Middle frontal gyrus (tissue), 1 donor: Measurements from ENCODE around the gene RASAL2.
"Not testable (repeated sequence)": the region's sequence is repeated elsewhere in the genome, so short reads cannot be mapped to it uniquely, and the experiment has no call there.

ENCODE experiments used
- DNase-seq: peaks from one replicate; pipeline ENCODE4 v3.0.0-alpha.2; 2015; ENCODE audit warnings: low spot score; ENCODE audit errors: extremely low spot score

The RASAL2 gene

DNA sequence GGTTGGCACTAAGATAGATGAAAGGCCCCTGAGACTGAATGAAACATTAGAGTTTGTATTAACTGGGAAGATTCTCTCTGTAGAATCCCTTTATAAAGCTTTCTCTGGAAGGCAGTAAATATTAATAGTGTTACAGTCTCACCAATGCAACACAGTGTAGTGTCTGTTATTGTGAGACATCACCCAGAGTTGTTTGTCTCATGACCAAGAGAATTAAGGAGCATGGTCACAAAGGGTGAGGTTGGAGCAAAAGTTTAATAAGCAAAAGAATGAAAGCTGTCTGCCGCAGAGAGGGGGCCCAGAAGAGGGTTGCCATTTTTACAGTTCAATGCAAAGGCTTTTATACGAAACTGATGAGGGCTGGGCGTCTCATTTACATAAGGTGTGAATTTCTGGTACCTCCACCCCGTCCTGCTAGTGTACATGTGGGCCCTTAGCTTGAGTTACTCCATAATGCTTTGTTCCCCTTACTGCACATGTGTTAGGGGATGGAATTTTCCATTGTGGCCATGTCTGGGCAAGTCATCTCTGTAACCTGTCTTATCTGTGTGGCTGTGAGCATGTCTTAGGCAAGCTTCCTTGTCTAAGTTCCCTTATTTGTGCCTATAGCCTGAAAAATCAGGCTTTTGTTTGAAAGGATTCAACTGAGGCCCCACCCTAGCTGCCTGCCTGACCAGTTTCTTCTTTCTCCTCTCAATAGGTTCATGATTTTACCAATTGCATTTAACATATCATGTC lies 184.1 kb downstream of the RASAL2 start:
- DNase-seq: no peak

GRCh38 chr1:178278916-178279686 lies 185.2 kb downstream of the RASAL2 start:
- no peak for DNase-seq

GRCh38 chr1:178282949-178283367 lies 189.1 kb downstream of the RASAL2 start:
- DNase-seq: no peak

DNA sequence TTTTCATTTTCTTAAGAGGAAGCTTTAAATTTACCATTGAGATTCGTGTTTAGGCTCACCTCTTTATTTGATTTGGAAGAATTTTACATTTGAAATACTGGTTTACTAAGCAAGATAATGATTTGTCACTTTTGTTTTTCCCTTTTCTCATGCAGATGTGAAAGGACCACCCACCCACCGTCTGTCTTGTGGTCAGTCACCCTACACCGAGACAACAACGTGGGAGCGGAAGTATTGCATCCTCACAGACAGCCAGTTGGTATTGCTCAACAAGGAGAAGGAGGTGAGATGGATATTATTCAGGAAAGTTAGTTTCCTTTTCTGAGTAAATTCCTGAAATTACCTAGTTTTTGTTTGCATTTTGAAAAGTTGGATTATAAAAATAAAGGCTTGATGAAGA lies 189.5 kb downstream of the RASAL2 start:
- DNase-seq: no peak

- no peak for DNase-seq
Observed at GRCh38 chr1:178284058-178284457, 190.2 kb downstream of the RASAL2 start.

DNA sequence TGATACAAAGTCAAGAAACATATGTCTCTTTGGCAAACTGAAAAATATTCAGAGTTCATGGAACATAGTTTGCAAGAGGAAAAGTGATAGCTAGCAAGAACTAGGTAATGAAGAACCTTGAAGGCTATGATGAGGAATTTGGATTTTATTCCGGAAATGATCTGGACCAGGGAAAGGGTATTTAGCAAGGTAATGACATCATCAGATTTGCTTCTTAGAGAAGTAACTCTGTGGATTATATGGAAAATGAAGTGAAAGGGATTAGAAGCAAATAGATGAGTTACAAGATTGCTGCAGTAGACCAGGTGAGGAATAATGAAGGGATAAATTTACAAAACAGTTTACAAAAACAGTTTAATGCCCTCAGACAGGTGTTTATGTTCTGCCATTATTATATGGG lies 197.3 kb downstream of the RASAL2 start:
- no peak for DNase-seq

DNA sequence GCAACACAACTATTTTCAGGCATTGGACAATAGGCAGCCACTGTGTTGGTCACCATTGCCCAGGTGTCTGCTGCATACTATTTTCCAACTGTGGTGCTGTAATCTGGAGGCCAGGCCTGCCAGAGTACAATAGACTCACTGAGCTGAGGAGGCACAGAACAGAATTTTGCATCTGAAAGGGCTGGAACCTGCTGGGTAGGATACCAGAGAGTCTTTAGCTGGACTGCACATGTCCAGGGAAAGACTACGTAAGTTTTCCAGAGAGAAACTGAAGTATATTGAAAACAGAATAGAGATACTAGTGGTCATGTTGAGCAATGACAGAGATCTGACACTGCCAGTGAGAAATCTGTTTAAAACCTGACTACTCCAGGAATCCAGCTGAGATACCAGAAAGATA lies 200.8 kb downstream of the RASAL2 start:
- no peak for DNase-seq

DNA sequence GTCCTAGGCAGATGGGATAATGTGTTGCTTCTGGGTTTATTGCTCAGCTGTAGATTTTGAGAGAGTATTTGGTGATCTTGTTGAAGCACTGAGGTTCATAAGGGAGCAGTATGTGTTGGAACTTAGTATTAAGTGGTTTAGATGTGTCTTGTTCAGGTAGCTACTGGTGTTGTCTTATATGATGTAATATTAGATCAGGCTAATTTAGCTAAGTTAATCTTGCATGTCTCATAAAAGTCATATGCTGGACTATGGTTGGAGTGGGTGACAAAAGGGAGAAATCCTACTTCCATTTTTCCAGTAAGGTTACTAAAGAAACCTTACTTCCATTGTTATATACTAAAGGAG lies 206.4 kb downstream of the RASAL2 start:
- no peak for DNase-seq

DNA sequence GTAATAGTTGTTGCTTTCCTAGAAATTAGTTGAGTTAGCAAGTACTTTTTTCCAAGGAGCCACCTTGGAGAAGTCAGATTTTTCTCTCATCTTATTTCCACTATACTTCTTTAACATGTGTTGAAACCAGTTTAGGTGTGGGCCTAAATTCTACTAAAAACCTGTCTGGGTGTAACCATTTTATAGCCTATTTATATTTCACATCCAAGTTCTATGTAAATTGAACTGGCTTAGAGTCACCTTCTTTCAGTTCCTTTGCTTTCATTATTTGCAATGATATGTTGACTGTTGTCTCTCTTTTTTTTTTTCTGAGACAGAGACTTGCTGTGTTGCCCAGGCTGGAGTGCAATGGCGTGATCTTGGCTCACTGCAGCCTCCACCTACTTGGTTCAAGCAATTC lies 207.2 kb downstream of the RASAL2 start:
- DNase-seq: no peak

GRCh38 chr1:178307264-178307663 lies 213.4 kb downstream of the RASAL2 start:
- no peak for DNase-seq

GRCh38 chr1:178308438-178308837 lies 214.5 kb downstream of the RASAL2 start:
- DNase-seq: no peak

- peak; percentile 50 for DNase-seq
Observed at GRCh38 chr1:178310685-178311105, 216.8 kb downstream of the RASAL2 start.

DNA sequence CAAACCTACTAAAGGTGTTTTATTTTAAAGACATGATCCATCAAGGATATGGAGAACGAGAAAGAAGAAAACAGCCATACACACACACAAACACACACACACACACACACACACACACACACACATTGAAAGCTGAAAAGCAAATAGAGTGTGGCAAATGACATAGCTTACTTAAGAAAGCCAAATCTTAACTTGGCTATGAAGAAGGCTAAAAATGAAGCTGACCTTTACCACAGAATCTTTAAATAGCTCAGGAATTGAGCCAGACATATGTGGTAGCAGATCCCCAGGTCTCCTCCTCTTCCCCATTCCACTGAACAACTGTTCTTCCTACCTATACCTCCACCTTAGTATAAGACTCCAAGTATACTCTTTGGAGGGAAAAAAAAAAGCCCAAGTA lies 217.3 kb downstream of the RASAL2 start:
- no peak for DNase-seq

DNA sequence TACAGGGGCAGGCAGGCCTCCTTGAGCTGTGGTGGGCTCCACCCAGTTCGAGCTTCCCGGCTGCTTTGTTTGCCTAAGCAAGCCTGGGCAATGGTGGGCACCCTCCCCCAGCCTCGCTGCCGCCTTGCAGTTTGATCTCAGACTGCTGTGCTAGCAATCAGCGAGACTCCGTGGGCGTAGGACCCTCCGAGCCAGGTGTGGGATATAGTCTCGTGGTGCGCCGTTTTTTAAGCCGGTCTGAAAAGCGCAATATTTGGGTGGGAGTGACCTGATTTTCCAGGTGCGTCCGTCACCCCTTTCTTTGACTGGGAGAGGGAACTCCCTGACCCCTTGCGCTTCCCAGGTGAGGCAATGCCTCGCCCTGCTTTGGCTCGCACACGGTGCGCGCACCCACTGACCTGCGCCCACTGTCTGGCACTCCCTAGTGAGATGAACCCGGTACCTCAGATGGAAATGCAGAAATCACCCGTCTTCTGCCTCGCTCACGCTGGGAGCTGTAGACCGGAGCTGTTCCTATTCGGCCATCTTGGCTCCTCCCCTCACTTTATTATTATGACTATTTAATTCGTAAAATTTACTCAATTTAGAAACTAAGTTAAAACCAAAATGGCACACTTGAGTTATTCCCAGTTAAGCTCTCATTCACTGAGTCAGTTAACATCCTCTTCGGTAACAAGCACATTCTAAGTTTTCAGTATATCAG lies 226.5 kb downstream of the RASAL2 start:
- DNase-seq: not testable (repeated sequence)

DNA sequence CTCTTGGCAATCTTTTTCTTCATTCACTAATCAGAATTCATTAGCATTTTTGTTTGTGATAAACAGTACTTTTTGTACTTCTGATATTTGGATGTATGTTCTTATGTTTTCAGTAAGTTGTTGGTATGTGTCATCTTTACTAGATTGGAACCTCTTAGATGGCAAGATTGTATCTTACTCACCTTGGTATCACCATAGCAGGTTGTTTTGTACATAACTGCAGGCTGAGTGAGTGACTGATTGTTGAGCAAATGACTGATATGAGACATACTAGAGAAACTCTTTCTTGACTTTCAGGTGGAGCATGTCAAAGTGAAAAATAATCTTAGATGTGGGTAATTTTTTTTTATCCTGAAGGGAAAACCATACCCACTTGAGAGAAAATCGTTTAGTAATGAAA lies 229.2 kb downstream of the RASAL2 start:
- DNase-seq: no peak

DNA sequence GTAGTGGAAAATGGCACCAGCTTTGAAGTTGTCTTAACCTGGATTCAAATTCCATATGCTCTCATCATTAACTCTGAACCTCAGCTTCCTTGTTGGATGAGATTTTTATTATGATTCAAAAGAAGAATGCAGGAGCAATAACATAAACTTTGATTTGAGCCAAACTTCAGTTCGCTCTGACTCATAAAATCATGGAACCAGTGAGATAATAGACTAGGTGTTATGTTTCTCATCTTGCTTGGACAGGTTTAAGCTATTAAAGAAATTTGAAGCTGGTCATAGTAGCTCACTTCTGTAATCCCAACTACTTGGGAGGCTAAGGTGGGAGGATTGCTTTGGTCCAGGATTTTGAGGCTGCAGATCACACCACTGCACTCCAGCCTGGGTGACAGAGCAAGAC lies 230.1 kb downstream of the RASAL2 start:
- no peak for DNase-seq

DNA sequence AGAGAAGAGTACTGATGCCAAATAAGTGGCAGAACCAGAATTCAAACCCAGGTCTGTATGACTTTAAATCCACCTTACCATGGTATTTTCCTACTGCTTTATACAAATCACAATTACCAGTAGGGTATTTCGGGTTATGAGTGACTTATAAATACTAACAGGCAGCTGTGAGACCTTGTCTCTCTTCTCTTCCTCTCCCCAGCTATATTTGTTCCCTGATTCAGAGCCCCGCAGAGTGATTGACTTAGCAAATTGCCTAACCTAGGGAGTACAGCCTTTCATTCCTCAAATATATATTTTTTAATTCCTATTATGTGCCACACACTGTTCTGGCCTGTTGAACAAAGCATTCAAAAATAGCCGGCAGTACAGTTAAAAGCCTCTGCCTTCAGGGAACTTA lies 234.8 kb downstream of the RASAL2 start:
- no peak for DNase-seq

DNA sequence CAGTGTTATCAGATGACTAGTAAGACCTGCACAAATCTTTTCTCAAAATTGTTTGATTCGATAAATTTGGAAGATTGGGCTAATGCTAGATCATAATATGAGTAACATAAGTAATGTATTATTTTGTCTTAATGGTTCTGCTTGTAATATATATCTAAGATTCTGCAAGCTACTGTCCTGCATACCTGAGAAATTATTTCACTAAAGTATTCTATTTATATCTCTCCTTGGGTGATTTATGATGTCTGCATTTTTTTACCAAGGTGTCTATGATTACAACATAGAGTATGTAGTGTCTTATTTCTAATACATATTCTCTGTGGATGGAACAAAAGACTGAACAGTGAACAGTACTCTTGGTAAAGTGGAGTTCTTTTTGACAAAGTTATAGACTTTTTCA lies 236.2 kb downstream of the RASAL2 start:
- no peak for DNase-seq

- no peak for DNase-seq
Observed at GRCh38 chr1:178330848-178331497, 237.1 kb downstream of the RASAL2 start.

DNA sequence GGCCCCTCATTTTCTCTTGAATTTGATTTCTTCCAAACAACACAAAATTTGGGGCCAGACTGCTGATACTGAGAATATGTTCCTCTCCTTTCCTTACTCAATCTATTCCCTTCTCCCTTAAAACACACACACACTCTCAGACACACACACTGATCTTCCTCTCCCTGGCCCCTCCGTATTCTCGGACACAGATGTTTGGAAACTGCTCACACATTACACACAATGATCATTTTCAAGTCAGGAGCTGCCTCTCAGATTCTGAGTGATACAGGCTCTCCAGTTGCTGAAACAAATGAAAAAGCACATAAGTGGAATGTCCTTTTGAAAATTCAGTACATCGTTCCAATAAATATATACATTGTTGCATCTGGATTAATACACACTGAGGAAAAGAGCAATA lies 241.5 kb downstream of the RASAL2 start:
- no peak for DNase-seq

- DNase-seq: no peak
Observed at GRCh38 chr1:178337091-178337706, 243.3 kb downstream of the RASAL2 start.
